Measurements from ENCODE around the gene CCL4. TPM values are rescaled to one million over a fixed set of nuclear protein-coding genes. Genes with fewer than 3 reads are reported as not detected.

CCL4 gene
- total and polyA plus RNA-seq, 2 donors (not counting 1 experiment from before 2014, with no cell fraction given), result not detected

DNA sequence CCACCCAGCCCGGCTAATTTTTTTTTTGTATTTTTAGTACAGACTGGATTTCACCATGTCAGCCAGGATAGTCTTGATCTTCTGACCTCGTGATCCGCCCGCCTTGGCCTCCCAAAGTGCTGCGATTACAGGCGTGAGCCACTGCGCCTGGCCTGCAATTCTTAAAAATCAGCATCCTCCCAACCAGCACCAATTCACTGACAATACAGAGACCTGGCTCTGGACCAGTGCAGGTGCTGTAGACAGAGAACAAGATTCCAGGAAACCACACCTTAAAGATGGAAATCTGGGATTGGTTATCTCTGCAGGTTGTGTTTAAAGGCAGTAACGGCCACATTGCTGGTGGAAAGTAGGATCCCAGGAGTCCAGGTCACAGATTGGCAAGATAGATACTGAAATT lies 39.2 kb downstream of the CCL4 start:
- TF ChIP-seq CTCF (conservative IDR thresholded peaks at IDR 0.05 in 1 of 2, IDR thresholded peaks at IDR 0.05 in 1 of 2; ENCODE audit: low read depth in 1 of 2, low read length in 2 of 2) (no peak), EZH2 (IDR thresholded peaks at IDR 0.05; ENCODE audit: low read length, missing control alignments) (no peak)
- no peaks in the 10 kb centered on the region for H3K36me3 ChIP-seq (ENCODE audit: control insufficient read depth, insufficient read depth, low read length)

GRCh38 chr17:36144014-36144413 lies 40.4 kb downstream of the CCL4 start:
- no peak overlapping the region for H3K27ac ChIP-seq (ENCODE audit: insufficient read depth, low read length)
- H3K79me2 ChIP-seq (ENCODE audit: control insufficient read depth, insufficient read depth, low read length), result no peaks in the 10 kb centered on the region
- peaks cover 6% of the 10 kb centered on the region for H3K27me3 ChIP-seq (ENCODE audit: control insufficient read depth, insufficient read depth, low read length)
- no peak for DNase-seq (ENCODE audit: low read depth in 2 of 2)
- H3K9ac ChIP-seq (ENCODE audit: insufficient read depth, low read length), result no peak overlapping the region
- no peak overlapping the region for H3K4me2 ChIP-seq (ENCODE audit: extremely low read depth, insufficient read depth, low read length)
- no peaks in the 10 kb centered on the region for H3K4me1 ChIP-seq (ENCODE audit: control insufficient read depth, extremely low read depth, insufficient read depth, low read length)
- no peak for TF ChIP-seq EZH2 (IDR thresholded peaks at IDR 0.05; ENCODE audit: low read length, missing control alignments)
- TF ChIP-seq CTCF (conservative IDR thresholded peaks at IDR 0.05 in 1 of 2, IDR thresholded peaks at IDR 0.05 in 1 of 2; ENCODE audit: low read depth in 1 of 2, low read length in 2 of 2), result no peak
- H3K4me3 ChIP-seq (replicated peaks in 1 of 4; ENCODE audit: control extremely low read depth in 1 of 4, insufficient read depth in 1 of 4, low read depth in 3 of 4, low read length in 4 of 4), result no peak overlapping the region
- no peaks in the 10 kb centered on the region for H3K9me3 ChIP-seq (ENCODE audit: control insufficient read depth, insufficient read depth, low read depth, low read length)
- H2AFZ ChIP-seq (ENCODE audit: low read length), result no peak overlapping the region
- no peaks in the 10 kb centered on the region for H4K20me1 ChIP-seq (ENCODE audit: control insufficient read depth, extremely low read depth, insufficient read depth, low read length)
- no peaks in the 10 kb centered on the region for H3K36me3 ChIP-seq (ENCODE audit: control insufficient read depth, insufficient read depth, low read length)

More for the DNA sequence above, 39.2 kb downstream of the CCL4 start:
- peaks cover 6% of the 10 kb centered on the region for H3K27me3 ChIP-seq (ENCODE audit: control insufficient read depth, insufficient read depth, low read length)
- H2AFZ ChIP-seq (ENCODE audit: low read length), result no peak overlapping the region
- H3K27ac ChIP-seq (ENCODE audit: insufficient read depth, low read length), result no peak overlapping the region
- DNase-seq (ENCODE audit: low read depth in 2 of 2), result no peak
- no peaks in the 10 kb centered on the region for H3K79me2 ChIP-seq (ENCODE audit: control insufficient read depth, insufficient read depth, low read length)
- H3K4me1 ChIP-seq (ENCODE audit: control insufficient read depth, extremely low read depth, insufficient read depth, low read length), result no peaks in the 10 kb centered on the region
- no peak overlapping the region for H3K9ac ChIP-seq (ENCODE audit: insufficient read depth, low read length)
- no peaks in the 10 kb centered on the region for H3K9me3 ChIP-seq (ENCODE audit: control insufficient read depth, insufficient read depth, low read depth, low read length)
- no peak overlapping the region for H3K4me3 ChIP-seq (replicated peaks in 1 of 4; ENCODE audit: control extremely low read depth in 1 of 4, insufficient read depth in 1 of 4, low read depth in 3 of 4, low read length in 4 of 4)
- no peak overlapping the region for H3K4me2 ChIP-seq (ENCODE audit: extremely low read depth, insufficient read depth, low read length)
- H4K20me1 ChIP-seq (ENCODE audit: control insufficient read depth, extremely low read depth, insufficient read depth, low read length), result no peaks in the 10 kb centered on the region

GRCh38 chr17:36144981-36145729 lies 41.5 kb downstream of the CCL4 start:
- peaks cover 6% of the 10 kb centered on the region for H3K27me3 ChIP-seq (ENCODE audit: control insufficient read depth, insufficient read depth, low read length)
- no peak for DNase-seq (ENCODE audit: low read depth in 2 of 2)

More at GRCh38 chr17:36144981-36145729, 41.5 kb downstream of the CCL4 start:
- TF ChIP-seq CTCF (conservative IDR thresholded peaks at IDR 0.05 in 1 of 2, IDR thresholded peaks at IDR 0.05 in 1 of 2; ENCODE audit: low read depth in 1 of 2, low read length in 2 of 2), result no peak
- no peak for TF ChIP-seq EZH2 (IDR thresholded peaks at IDR 0.05; ENCODE audit: low read length, missing control alignments)
- Histone ChIP-seq H2AFZ (ENCODE audit: low read length) (no peak overlapping the region), H3K4me1 (ENCODE audit: control insufficient read depth, extremely low read depth, insufficient read depth, low read length) (no peaks in the 10 kb centered on the region), H3K27ac (ENCODE audit: insufficient read depth, low read length) (no peak overlapping the region), H3K9me3 (ENCODE audit: control insufficient read depth, insufficient read depth, low read depth, low read length) (no peaks in the 10 kb centered on the region), H3K79me2 (ENCODE audit: control insufficient read depth, insufficient read depth, low read length) (no peaks in the 10 kb centered on the region), H4K20me1 (ENCODE audit: control insufficient read depth, extremely low read depth, insufficient read depth, low read length) (no peaks in the 10 kb centered on the region), H3K9ac (ENCODE audit: insufficient read depth, low read length) (no peak overlapping the region), H3K4me2 (ENCODE audit: extremely low read depth, insufficient read depth, low read length) (no peak overlapping the region), H3K36me3 (ENCODE audit: control insufficient read depth, insufficient read depth, low read length) (no peaks in the 10 kb centered on the region), H3K4me3 (replicated peaks in 1 of 4; ENCODE audit: control extremely low read depth in 1 of 4, insufficient read depth in 1 of 4, low read depth in 3 of 4, low read length in 4 of 4) (no peak overlapping the region)

All from fibroblast of lung (primary cell).